Measurements from ENCODE around the gene MIGA1.
"Not testable (repeated sequence)": the region's sequence is repeated elsewhere in the genome, so short reads cannot be mapped to it uniquely, and the experiment has no call there.

MIGA1 gene

DNA sequence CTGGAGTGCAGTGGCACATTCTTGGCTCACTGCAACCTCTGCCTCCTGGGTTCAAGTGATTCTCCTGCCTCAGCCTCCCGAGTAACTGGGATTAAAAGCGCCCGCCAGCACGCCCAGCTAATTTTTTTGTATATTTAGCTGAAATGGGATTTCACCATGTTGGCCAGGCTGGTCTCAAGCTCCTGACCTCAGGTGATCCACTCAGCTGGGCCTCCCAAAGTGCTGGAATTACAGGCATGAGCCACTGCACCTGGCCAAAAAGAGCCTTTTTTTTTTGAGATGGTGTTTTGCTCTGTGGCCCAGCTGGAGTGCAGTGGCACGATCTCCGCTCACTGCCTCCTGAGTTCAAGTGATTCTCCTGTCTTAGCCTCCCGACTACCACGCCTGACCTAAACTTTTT is 47.4 kb downstream of the MIGA1 start:
- not testable (repeated sequence) for H3K4me1 ChIP-seq (ENCODE audit: control insufficient read depth, insufficient read depth, low read length, poor library complexity, severe bottlenecking); DNase-seq; H3K4me3 ChIP-seq (ENCODE audit: insufficient read depth, low read depth, low read length, poor library complexity, severe bottlenecking)

GRCh38 chr1:77828098-77828497 is 48.6 kb downstream of the MIGA1 start:
- Histone ChIP-seq H3K27ac (ENCODE audit: insufficient read depth, low read length, poor library complexity, severe bottlenecking) (no peak overlapping the region), H3K27me3 (replicated peaks; ENCODE audit: control insufficient read depth, insufficient read depth, low read length, poor library complexity, severe bottlenecking) (no peaks in the 10 kb centered on the region), H3K4me1 (ENCODE audit: control insufficient read depth, insufficient read depth, low read length, poor library complexity, severe bottlenecking) (no peaks in the 10 kb centered on the region), H3K9me3 (ENCODE audit: control insufficient read depth, low read length) (no peaks in the 10 kb centered on the region), H3K36me3 (ENCODE audit: control insufficient read depth, insufficient read depth, low read length) (peaks cover 5% of the 10 kb centered on the region), H3K4me3 (ENCODE audit: insufficient read depth, low read depth, low read length, poor library complexity, severe bottlenecking) (no peak overlapping the region)
- no peak for DNase-seq

More for the DNA sequence above, 47.4 kb downstream of the MIGA1 start:
- not testable (repeated sequence) for H3K36me3 ChIP-seq (ENCODE audit: control insufficient read depth, insufficient read depth, low read length); H3K27ac ChIP-seq (ENCODE audit: insufficient read depth, low read length, poor library complexity, severe bottlenecking); H3K27me3 ChIP-seq (replicated peaks; ENCODE audit: control insufficient read depth, insufficient read depth, low read length, poor library complexity, severe bottlenecking); H3K9me3 ChIP-seq (ENCODE audit: control insufficient read depth, low read length)

- no peak for DNase-seq
- no peaks in the 10 kb centered on the region for H3K4me1 ChIP-seq (ENCODE audit: control insufficient read depth, insufficient read depth, low read length, poor library complexity, severe bottlenecking)
- no peaks in the 10 kb centered on the region for H3K27me3 ChIP-seq (replicated peaks; ENCODE audit: control insufficient read depth, insufficient read depth, low read length, poor library complexity, severe bottlenecking)
- H3K4me3 ChIP-seq (ENCODE audit: insufficient read depth, low read depth, low read length, poor library complexity, severe bottlenecking): no peak overlapping the region
- H3K9me3 ChIP-seq (ENCODE audit: control insufficient read depth, low read length): no peaks in the 10 kb centered on the region
- H3K27ac ChIP-seq (ENCODE audit: insufficient read depth, low read length, poor library complexity, severe bottlenecking): no peak overlapping the region
- peaks cover 3% of the 10 kb centered on the region for H3K36me3 ChIP-seq (ENCODE audit: control insufficient read depth, insufficient read depth, low read length)
Observed at GRCh38 chr1:77829851-77830250, 50.4 kb downstream of the MIGA1 start.

DNA sequence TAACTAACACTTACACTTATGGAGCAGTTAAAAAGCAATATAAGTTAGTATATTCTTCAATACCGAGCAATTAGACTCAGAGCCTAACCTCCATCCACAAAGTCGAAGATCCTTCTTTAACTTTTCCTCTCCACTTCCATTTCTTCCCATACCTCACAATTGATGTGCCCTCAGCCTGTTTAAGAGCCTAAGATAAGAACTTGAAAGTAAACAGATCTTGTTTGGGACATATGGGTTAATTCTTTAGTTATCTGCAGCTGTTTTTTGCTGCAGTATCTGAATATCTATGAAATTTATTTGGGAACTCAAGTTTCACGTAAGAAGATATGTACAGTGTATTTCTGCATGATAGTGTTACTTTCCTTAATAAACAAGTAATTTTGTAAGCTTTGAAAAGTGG is 51.5 kb downstream of the MIGA1 start:
- Histone ChIP-seq H3K4me1 (ENCODE audit: control insufficient read depth, insufficient read depth, low read length, poor library complexity, severe bottlenecking) (no peaks in the 10 kb centered on the region), H3K4me3 (ENCODE audit: insufficient read depth, low read depth, low read length, poor library complexity, severe bottlenecking) (no peak overlapping the region), H3K9me3 (ENCODE audit: control insufficient read depth, low read length) (no peaks in the 10 kb centered on the region), H3K27me3 (replicated peaks; ENCODE audit: control insufficient read depth, insufficient read depth, low read length, poor library complexity, severe bottlenecking) (no peaks in the 10 kb centered on the region), H3K27ac (ENCODE audit: insufficient read depth, low read length, poor library complexity, severe bottlenecking) (no peak overlapping the region), H3K36me3 (ENCODE audit: control insufficient read depth, insufficient read depth, low read length) (peaks cover 3% of the 10 kb centered on the region)
- DNase-seq: no peak

- Histone ChIP-seq H3K27ac (ENCODE audit: insufficient read depth, low read length, poor library complexity, severe bottlenecking) (no peak overlapping the region), H3K4me1 (ENCODE audit: control insufficient read depth, insufficient read depth, low read length, poor library complexity, severe bottlenecking) (no peaks in the 10 kb centered on the region), H3K36me3 (ENCODE audit: control insufficient read depth, insufficient read depth, low read length) (peaks cover 3% of the 10 kb centered on the region), H3K4me3 (ENCODE audit: insufficient read depth, low read depth, low read length, poor library complexity, severe bottlenecking) (no peak overlapping the region), H3K27me3 (replicated peaks; ENCODE audit: control insufficient read depth, insufficient read depth, low read length, poor library complexity, severe bottlenecking) (no peaks in the 10 kb centered on the region), H3K9me3 (ENCODE audit: control insufficient read depth, low read length) (no peaks in the 10 kb centered on the region)
- no peak for DNase-seq
Observed at GRCh38 chr1:77831566-77831965, 52.1 kb downstream of the MIGA1 start.

DNA sequence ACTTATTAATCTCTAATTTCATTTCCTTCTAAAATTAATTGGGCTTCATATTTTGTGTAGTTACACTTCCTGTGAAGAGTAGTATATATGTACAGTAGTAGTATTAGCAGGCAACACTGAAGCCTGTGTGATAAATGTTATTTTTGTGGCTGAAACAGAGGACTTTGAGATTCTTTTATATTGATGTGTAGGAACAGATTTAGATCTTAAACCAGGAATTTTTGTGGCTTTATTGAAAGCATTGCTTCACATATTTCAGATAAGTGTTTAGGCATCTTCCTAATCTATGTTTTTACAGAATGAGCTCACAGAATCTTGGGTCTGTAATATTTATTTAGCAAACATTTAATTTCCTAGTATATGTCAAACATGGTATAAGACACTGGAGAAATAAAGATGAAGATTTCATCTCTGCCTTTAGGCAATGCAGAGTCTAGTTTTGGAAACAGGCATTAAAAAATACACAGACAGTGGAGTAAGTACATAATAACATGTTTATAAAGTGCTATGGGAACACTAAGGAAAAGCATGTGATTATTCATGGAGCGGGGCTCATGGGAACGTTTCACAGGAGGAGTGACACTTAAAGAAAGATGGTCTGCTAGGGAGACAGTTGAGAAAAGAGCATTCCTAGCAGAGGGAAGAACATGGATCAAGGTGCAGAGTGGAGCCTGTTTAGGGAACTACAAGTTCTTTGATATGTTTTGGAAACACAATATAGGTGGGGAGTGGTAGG is 52.7 kb downstream of the MIGA1 start:
- Histone ChIP-seq H3K36me3 (ENCODE audit: control insufficient read depth, insufficient read depth, low read length) (peaks cover 3% of the 10 kb centered on the region), H3K27ac (ENCODE audit: insufficient read depth, low read length, poor library complexity, severe bottlenecking) (no peak overlapping the region), H3K4me1 (ENCODE audit: control insufficient read depth, insufficient read depth, low read length, poor library complexity, severe bottlenecking) (no peaks in the 10 kb centered on the region), H3K9me3 (ENCODE audit: control insufficient read depth, low read length) (no peaks in the 10 kb centered on the region), H3K27me3 (replicated peaks; ENCODE audit: control insufficient read depth, insufficient read depth, low read length, poor library complexity, severe bottlenecking) (no peaks in the 10 kb centered on the region), H3K4me3 (ENCODE audit: insufficient read depth, low read depth, low read length, poor library complexity, severe bottlenecking) (no peak overlapping the region)
- no peak for DNase-seq

DNA sequence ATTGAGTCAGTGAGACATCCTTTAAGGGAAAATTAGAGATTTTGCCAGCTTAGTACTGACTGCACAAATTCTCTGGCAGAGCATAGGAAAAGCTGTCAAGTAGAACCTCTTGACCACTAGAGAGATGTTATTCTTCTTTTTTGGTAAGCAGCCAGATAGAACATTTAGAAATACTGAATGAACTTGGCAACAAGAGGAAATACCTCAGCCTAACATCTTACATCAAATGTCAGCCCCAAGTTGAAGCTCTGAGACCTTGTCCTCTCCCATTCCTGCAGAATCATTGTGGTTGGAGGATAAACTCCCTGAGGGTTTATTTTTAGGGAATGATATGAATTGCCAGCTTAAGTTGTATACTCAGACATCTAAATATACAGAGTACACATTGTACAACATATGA is 53.5 kb downstream of the MIGA1 start:
- H3K27me3 ChIP-seq (replicated peaks; ENCODE audit: control insufficient read depth, insufficient read depth, low read length, poor library complexity, severe bottlenecking): no peaks in the 10 kb centered on the region
- H3K36me3 ChIP-seq (ENCODE audit: control insufficient read depth, insufficient read depth, low read length): peaks cover 3% of the 10 kb centered on the region
- no peak overlapping the region for H3K4me3 ChIP-seq (ENCODE audit: insufficient read depth, low read depth, low read length, poor library complexity, severe bottlenecking)
- no peak overlapping the region for H3K27ac ChIP-seq (ENCODE audit: insufficient read depth, low read length, poor library complexity, severe bottlenecking)
- DNase-seq: no peak
- no peaks in the 10 kb centered on the region for H3K4me1 ChIP-seq (ENCODE audit: control insufficient read depth, insufficient read depth, low read length, poor library complexity, severe bottlenecking)
- no peaks in the 10 kb centered on the region for H3K9me3 ChIP-seq (ENCODE audit: control insufficient read depth, low read length)

- H3K27me3 ChIP-seq (replicated peaks; ENCODE audit: control insufficient read depth, insufficient read depth, low read length, poor library complexity, severe bottlenecking): no peaks in the 10 kb centered on the region
- DNase-seq: no peak
- no peaks in the 10 kb centered on the region for H3K4me1 ChIP-seq (ENCODE audit: control insufficient read depth, insufficient read depth, low read length, poor library complexity, severe bottlenecking)
- H3K27ac ChIP-seq (ENCODE audit: insufficient read depth, low read length, poor library complexity, severe bottlenecking): no peak overlapping the region
- H3K4me3 ChIP-seq (ENCODE audit: insufficient read depth, low read depth, low read length, poor library complexity, severe bottlenecking): no peak overlapping the region
- H3K9me3 ChIP-seq (ENCODE audit: control insufficient read depth, low read length): no peaks in the 10 kb centered on the region
- H3K36me3 ChIP-seq (ENCODE audit: control insufficient read depth, insufficient read depth, low read length): peaks cover 3% of the 10 kb centered on the region
Observed at GRCh38 chr1:77833521-77834100, 54.2 kb downstream of the MIGA1 start.

DNA sequence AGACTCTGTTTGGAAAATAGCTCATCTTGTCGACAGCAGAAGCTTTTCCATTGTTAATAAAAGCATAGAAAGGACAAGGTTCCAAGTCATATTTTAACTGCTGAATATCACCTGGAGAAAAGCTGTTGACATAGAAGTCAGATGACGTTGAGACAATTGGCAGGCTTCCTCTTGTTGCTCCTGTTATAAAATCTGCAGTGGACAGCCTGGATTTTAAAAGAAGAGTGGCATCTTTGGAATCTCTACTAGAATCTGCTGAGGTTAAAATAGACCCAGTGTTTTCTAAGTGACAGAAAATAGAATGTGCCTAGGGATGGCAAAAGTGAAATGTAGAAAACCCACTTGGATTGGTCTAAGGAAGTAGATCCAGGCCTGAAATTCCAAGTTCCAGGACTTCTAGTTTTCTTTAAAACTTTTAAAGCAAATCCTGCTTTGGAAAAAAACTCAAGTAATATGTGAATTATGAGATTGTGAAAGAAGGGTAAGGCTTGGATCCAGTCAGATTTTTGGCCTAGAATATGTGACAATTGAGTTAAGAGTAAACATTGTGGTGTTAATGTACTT is 55.4 kb downstream of the MIGA1 start:
- Histone ChIP-seq H3K4me3 (ENCODE audit: insufficient read depth, low read depth, low read length, poor library complexity, severe bottlenecking) (no peak overlapping the region), H3K36me3 (ENCODE audit: control insufficient read depth, insufficient read depth, low read length) (peaks cover 3% of the 10 kb centered on the region), H3K27me3 (replicated peaks; ENCODE audit: control insufficient read depth, insufficient read depth, low read length, poor library complexity, severe bottlenecking) (no peaks in the 10 kb centered on the region), H3K4me1 (ENCODE audit: control insufficient read depth, insufficient read depth, low read length, poor library complexity, severe bottlenecking) (no peaks in the 10 kb centered on the region), H3K9me3 (ENCODE audit: control insufficient read depth, low read length) (no peaks in the 10 kb centered on the region), H3K27ac (ENCODE audit: insufficient read depth, low read length, poor library complexity, severe bottlenecking) (no peak overlapping the region)
- no peak for DNase-seq

GRCh38 chr1:77841574-77841973 is 62.1 kb downstream of the MIGA1 start:
- Histone ChIP-seq H3K27ac (ENCODE audit: insufficient read depth, low read length, poor library complexity, severe bottlenecking) (no peak overlapping the region), H3K36me3 (ENCODE audit: control insufficient read depth, insufficient read depth, low read length) (peaks cover 6% of the 10 kb centered on the region), H3K9me3 (ENCODE audit: control insufficient read depth, low read length) (no peaks in the 10 kb centered on the region), H3K27me3 (replicated peaks; ENCODE audit: control insufficient read depth, insufficient read depth, low read length, poor library complexity, severe bottlenecking) (no peaks in the 10 kb centered on the region), H3K4me1 (ENCODE audit: control insufficient read depth, insufficient read depth, low read length, poor library complexity, severe bottlenecking) (no peaks in the 10 kb centered on the region), H3K4me3 (ENCODE audit: insufficient read depth, low read depth, low read length, poor library complexity, severe bottlenecking) (no peak overlapping the region)
- DNase-seq: no peak
